CD4-positive, alpha-beta memory T cell (primary cell): ENCODE results near the gene PDIA5. TPM values are rescaled to one million over a fixed set of nuclear protein-coding genes. Genes with fewer than 3 reads are reported as not detected.
A peak's percentile ranks its signal among the peaks of the same experiment; 100 is the strongest.

Experiments
- CTCF ChIA-PET: fragments of 350-600 bp; sonication (Branson Sonifier 250); formaldehyde crosslinking; loops from one replicate; lab custom pipeline; 2021; ENCODE audit warnings: inconsistent platforms; ENCODE audit not compliant: partially characterized antibody; lab: Charles Lee
- POLR2A ChIA-PET: fragments of 350-600 bp; sonication (Branson Sonifier 250); formaldehyde crosslinking; loops from one replicate; lab custom pipeline; 2021; ENCODE audit not compliant: partially characterized antibody; lab: Charles Lee
- DNase-seq, 5 donors: peaks; one replicate each; pipeline versions ENCODE4 v3.0.0 to v3.0.0-alpha.2; 2020 to 2022; ENCODE audit warnings: mixed read lengths in 1 of 5
- H3K27ac ChIP-seq: one replicate; pipeline ENCODE4 v1.7.0; 2013; ENCODE audit warnings: low read depth, low read length
- H3K27me3 ChIP-seq: 2 replicates; pipeline ENCODE4 v1.7.0; 2013; ENCODE audit warnings: mild to moderate bottlenecking, low read length, moderate library complexity; ENCODE audit not compliant: insufficient read depth
- H3K36me3 ChIP-seq: 2 replicates; pipeline ENCODE4 v1.7.0; 2013; ENCODE audit warnings: mild to moderate bottlenecking, low read length, moderate library complexity; ENCODE audit not compliant: insufficient read depth
- H3K4me1 ChIP-seq: 2 replicates; pipeline ENCODE4 v1.7.0; 2013; ENCODE audit warnings: mild to moderate bottlenecking, low read length, moderate library complexity; ENCODE audit not compliant: insufficient read depth
- H3K4me3 ChIP-seq, 2 donors: one replicate each; pipeline ENCODE4 v1.7.0; 2013; ENCODE audit warnings: low read length in 2 of 2, mild to moderate bottlenecking in 1 of 2
- H3K9me3 ChIP-seq, 2 donors: one replicate each; pipeline ENCODE4 v1.7.0; 2013; ENCODE audit warnings: low read length in 2 of 2, control low read depth in 1 of 2; ENCODE audit not compliant: control insufficient read depth in 1 of 2
- H3K27ac Mint-ChIP-seq, 7 donors: one replicate each; pipeline ENCODE4 v1.8.0; 2020 to 2021; ENCODE audit warnings: mixed read lengths in 7 of 7, mild to moderate bottlenecking in 6 of 7, inconsistent platforms in 3 of 7, moderate library complexity in 3 of 7
- H3K27me3 Mint-ChIP-seq, 2 donors: one replicate each; pipeline ENCODE4 v1.8.0; 2020 to 2021; ENCODE audit warnings: mixed read lengths in 2 of 2
- H3K36me3 Mint-ChIP-seq, 2 donors: one replicate each; pipeline ENCODE4 v1.8.0; 2020 to 2021; ENCODE audit warnings: mixed read lengths in 2 of 2, inconsistent platforms in 1 of 2, mild to moderate bottlenecking in 1 of 2
- H3K4me1 Mint-ChIP-seq, 4 donors: one replicate each; pipeline ENCODE4 v1.8.0; 2020 to 2021; ENCODE audit warnings: mixed read lengths in 4 of 4, mild to moderate bottlenecking in 1 of 4
- H3K4me3 Mint-ChIP-seq, 8 donors: one replicate each; pipeline ENCODE4 v1.8.0; 2020 to 2021; ENCODE audit warnings: mixed read lengths in 8 of 8, mild to moderate bottlenecking in 7 of 8, moderate library complexity in 6 of 8, inconsistent platforms in 3 of 8
- H3K9me3 Mint-ChIP-seq, 8 donors: one replicate each; pipeline ENCODE4 v1.8.0; 2020 to 2021; ENCODE audit warnings: mixed read lengths in 8 of 8, mild to moderate bottlenecking in 5 of 8, inconsistent platforms in 3 of 8, moderate library complexity in 1 of 8
- intact Hi-C: fragments of 100-400 bp; cut with micrococcal nuclease; formaldehyde crosslinking; loops from one replicate; pipeline ENCODE4 v1.15.1; 2023
- polyA plus RNA-seq, 2 donors: library from polyadenylated mRNA; unstranded; fragments of 300-500 nt; fragmentation: Illumina TruSeq; gene quantifications; one replicate each; pipeline ENCODE4 v1.2.3, GENCODE V29; 2021
- total RNA-seq, 2 experiments: library from RNA; stranded (reverse); gene quantifications; one replicate each; pipeline ENCODE4 v1.2.3, GENCODE V29; 2021

PDIA5 gene
- total and polyA plus RNA-seq, 4 experiments from 2014 or later = 3.0 to 7.0 (median 5.6) TPM

DNA sequence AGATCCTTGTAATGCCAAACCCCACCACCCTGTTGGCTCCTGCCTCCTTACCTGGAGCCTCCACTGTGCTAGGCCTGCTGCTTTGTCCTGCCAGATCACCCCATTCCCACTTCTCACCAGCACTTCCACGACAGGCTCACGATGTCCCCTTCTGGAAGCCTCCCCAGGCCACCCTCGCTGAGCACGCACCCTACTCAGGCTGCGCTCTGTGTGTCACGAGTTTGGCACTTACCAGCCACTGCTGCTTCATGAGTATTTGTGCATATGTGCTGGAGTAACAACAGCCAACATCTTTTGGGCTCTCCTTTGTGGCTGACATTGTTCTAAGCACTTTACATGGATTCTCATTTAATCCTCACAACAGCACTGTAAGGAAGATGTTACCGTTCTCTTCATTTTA is 58.1 kb downstream of the PDIA5 start:
- DNase-seq = no peak
- Histone ChIP-seq H3K4me3 (no peak overlapping the region), H3K36me3 (peaks cover 3% of the 10 kb centered on the region), H3K9me3 (no peaks in the 10 kb centered on the region), H3K27me3 (no peaks in the 10 kb centered on the region), H3K27ac (no peak overlapping the region), H3K4me1 (no peaks in the 10 kb centered on the region)
- no peak overlapping the region for H3K4me3 Mint-ChIP-seq
- H3K27ac Mint-ChIP-seq = peak overlapping the region in 1 of 7 donors; percentile 22
- POLR2A ChIA-PET = no interaction called here
- H3K36me3 Mint-ChIP-seq = peaks cover 40 to 43% of the 10 kb centered on the region in 2 donors
- H3K9me3 Mint-ChIP-seq = no peaks in the 10 kb centered on the region
- intact Hi-C loops = no loop called here
- no peaks in the 10 kb centered on the region for H3K4me1 Mint-ChIP-seq
- CTCF ChIA-PET = no interaction called here
- H3K27me3 Mint-ChIP-seq = no peaks in the 10 kb centered on the region

DNA sequence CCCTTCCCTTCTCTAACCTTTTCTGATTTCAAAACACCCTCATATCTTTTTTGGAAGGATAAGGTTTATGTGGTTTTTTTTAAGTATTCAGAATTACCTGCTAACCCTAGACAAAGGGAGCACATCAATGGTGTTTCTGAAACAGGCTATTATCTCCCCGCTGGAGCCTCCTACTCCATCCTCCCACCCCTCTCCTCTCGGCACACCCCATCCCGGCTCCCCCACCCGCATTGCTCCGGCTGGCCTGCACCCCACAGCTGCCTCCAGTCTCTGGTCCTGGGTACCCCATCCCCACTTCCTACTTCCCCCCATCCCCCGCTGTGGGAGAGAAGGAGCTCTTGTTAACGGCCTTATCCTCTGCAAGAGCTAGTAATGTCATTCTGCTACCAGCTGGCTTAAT is 59.2 kb downstream of the PDIA5 start:
- Histone ChIP-seq H3K4me3 (no peak overlapping the region), H3K4me1 (no peaks in the 10 kb centered on the region), H3K27me3 (no peaks in the 10 kb centered on the region), H3K36me3 (peaks cover 3% of the 10 kb centered on the region), H3K9me3 (no peaks in the 10 kb centered on the region), H3K27ac (no peak overlapping the region)
- no peaks in the 10 kb centered on the region for H3K9me3 Mint-ChIP-seq
- H3K27me3 Mint-ChIP-seq = no peaks in the 10 kb centered on the region
- H3K27ac Mint-ChIP-seq = no peak overlapping the region
- intact Hi-C loops = no loop called here
- no peak for DNase-seq
- peaks cover 38% of the 10 kb centered on the region in 2 donors for H3K36me3 Mint-ChIP-seq
- POLR2A ChIA-PET = no interaction called here
- no peak overlapping the region for H3K4me3 Mint-ChIP-seq
- CTCF ChIA-PET = interaction anchor here (0.7 to 1.5 kb wide), 2 partner anchors 7 to 8 kb away, joined by 3 to 4 read pairs; no protein-coding TSS in a partner anchor
- no peaks in the 10 kb centered on the region for H3K4me1 Mint-ChIP-seq

DNA sequence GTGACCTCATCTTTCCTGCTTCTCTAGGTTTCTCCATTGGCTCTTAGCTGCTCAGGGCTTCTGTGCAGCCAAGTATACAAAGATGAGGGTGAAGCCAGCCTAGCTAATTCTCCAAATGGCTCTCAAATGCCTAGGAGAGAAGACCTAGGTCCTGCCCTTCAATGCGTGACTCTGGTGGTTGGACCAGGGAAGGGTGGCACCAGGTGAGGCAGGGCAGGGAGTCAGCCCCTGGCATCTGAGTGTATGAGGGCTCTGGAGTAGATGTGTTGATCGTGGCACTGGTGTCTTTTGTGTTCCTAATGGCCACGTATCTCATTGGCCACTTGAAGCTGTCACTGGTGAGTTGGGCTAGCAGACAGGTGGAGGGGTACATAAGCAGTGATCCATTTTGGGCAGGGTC is 59.8 kb downstream of the PDIA5 start:
- DNase-seq = no peak
- Mint-ChIP-seq H3K27me3 (no peaks in the 10 kb centered on the region), H3K27ac (peak overlapping the region in 1 of 7 donors; percentile 11), H3K4me3 (no peak overlapping the region), H3K36me3 (peaks cover 36 to 41% of the 10 kb centered on the region in 2 donors), H3K4me1 (no peaks in the 10 kb centered on the region), H3K9me3 (no peaks in the 10 kb centered on the region)
- intact Hi-C loops = no loop called here
- peaks cover 3% of the 10 kb centered on the region for H3K36me3 ChIP-seq
- H3K27me3 ChIP-seq = no peaks in the 10 kb centered on the region
- H3K27ac ChIP-seq = no peak overlapping the region
- H3K4me1 ChIP-seq = no peaks in the 10 kb centered on the region
- H3K4me3 ChIP-seq = no peak overlapping the region
- ChIA-PET CTCF (interaction anchor here (0.7 to 1.5 kb wide), 2 partner anchors 8 to 9 kb away, joined by 3 to 4 read pairs; no protein-coding TSS in a partner anchor), POLR2A (no interaction called here)
- no peaks in the 10 kb centered on the region for H3K9me3 ChIP-seq

DNA sequence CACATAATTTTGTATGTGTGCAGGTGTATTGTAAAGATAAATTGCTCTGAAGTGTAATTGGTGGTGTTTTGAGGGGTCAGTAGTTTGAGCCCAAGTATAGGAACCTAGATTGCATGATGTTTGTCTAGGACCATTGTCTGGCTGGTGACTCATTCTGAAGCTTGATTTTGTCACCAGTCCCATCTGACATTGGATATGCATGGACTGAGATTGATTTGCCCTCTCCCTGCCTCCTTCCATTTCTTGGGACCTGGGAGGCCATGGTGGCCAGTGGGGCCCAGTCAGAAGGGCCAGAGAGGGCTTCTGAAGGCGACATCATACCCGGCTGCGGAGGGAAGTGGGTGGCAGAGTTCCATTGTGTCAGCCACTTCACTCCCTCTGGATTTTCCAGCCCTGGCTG is 62.3 kb downstream of the PDIA5 start:
- CTCF ChIA-PET = no interaction called here
- Mint-ChIP-seq H3K36me3 (peaks cover 34 to 47% of the 10 kb centered on the region in 2 donors), H3K27ac (no peak overlapping the region), H3K4me1 (no peaks in the 10 kb centered on the region), H3K27me3 (no peaks in the 10 kb centered on the region), H3K4me3 (no peak overlapping the region), H3K9me3 (no peaks in the 10 kb centered on the region)
- Histone ChIP-seq H3K27me3 (no peaks in the 10 kb centered on the region), H3K36me3 (peaks cover 5% of the 10 kb centered on the region), H3K4me1 (no peaks in the 10 kb centered on the region), H3K4me3 (no peak overlapping the region), H3K9me3 (no peaks in the 10 kb centered on the region), H3K27ac (no peak overlapping the region)
- intact Hi-C loops = no loop called here
- POLR2A ChIA-PET = no interaction called here
- DNase-seq = no peak

DNA sequence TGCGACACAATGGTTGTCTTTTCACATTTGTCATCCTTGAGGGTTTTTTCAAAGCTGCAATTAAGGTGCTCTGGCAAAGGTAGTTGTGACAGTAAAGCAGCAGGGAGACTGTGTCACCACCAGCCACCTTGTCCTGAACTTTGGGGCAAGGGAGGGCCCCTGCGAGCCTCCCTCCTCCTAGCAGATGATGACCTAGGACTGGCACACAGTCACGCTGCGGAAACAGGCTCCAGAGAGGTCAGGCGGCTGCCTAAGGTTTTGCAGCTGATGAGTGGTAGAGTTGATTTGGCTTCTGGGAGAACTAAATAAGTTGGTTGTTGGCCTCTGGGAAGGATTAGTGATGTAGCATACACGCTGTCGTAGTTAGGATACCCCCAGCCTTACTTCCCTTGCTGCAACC is 62.7 kb downstream of the PDIA5 start:
- DNase-seq = no peak
- no peaks in the 10 kb centered on the region for H3K4me1 ChIP-seq
- H3K27me3 Mint-ChIP-seq = no peaks in the 10 kb centered on the region
- H3K4me1 Mint-ChIP-seq = no peaks in the 10 kb centered on the region
- intact Hi-C loops = no loop called here
- ChIA-PET CTCF (interaction anchor here (1.5 kb wide), 1 partner anchor 14 kb away, joined by 3 read pairs; no protein-coding TSS in a partner anchor), POLR2A (no interaction called here)
- H3K36me3 Mint-ChIP-seq = peaks cover 29 to 47% of the 10 kb centered on the region in 2 donors
- H3K27me3 ChIP-seq = no peaks in the 10 kb centered on the region
- H3K9me3 ChIP-seq = no peaks in the 10 kb centered on the region
- no peaks in the 10 kb centered on the region for H3K9me3 Mint-ChIP-seq
- no peak overlapping the region for H3K4me3 ChIP-seq
- H3K27ac ChIP-seq = no peak overlapping the region
- no peak overlapping the region for H3K4me3 Mint-ChIP-seq
- H3K36me3 ChIP-seq = peaks cover 5% of the 10 kb centered on the region
- H3K27ac Mint-ChIP-seq = no peak overlapping the region

DNA sequence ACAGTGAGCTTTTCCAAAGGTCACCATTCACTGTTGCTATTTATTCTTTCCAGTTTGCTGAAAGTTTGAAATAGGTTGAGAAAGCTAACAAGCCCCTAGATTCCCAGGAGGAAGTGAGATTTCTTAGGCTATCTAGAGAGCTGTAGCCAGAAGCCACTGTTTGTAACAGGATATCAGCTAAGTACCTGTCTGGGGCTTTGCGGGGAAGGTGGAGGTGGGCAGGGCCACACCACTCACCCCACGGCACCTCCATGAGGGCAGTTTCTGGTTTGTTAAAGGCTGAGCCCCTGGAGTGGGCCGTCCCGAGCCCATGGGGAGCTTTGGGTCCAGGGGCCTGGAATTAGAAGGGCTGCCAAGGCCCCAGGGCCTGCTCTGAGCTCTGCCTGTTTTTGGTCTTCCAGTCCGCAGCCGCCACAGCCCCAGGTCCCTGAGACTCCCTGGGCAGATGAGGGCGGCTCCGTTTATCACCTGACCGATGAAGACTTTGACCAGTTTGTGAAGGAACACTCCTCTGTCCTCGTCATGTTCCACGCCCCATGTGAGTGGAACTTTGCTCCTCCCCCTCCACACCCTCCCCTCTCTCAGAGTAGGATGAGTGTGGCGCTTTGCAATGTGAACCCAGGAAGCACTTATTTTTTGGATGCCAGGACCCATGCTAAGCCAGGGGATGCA is 63.4 kb downstream of the PDIA5 start:
- no peaks in the 10 kb centered on the region for H3K9me3 Mint-ChIP-seq
- no peaks in the 10 kb centered on the region for H3K4me1 ChIP-seq
- no peak overlapping the region for H3K4me3 Mint-ChIP-seq
- intact Hi-C loops = no loop called here
- H3K27ac Mint-ChIP-seq = peak overlapping the region in 1 of 7 donors; percentile 1
- H3K27me3 Mint-ChIP-seq = no peaks in the 10 kb centered on the region
- H3K27ac ChIP-seq = no peak overlapping the region
- no peaks in the 10 kb centered on the region for H3K27me3 ChIP-seq
- CTCF ChIA-PET = interaction anchor here (1.5 kb wide), 1 partner anchor 13 kb away, joined by 3 read pairs; no protein-coding TSS in a partner anchor
- H3K4me1 Mint-ChIP-seq = no peaks in the 10 kb centered on the region
- DNase-seq = no peak
- H3K36me3 Mint-ChIP-seq = peaks cover 23 to 43% of the 10 kb centered on the region in 2 donors
- POLR2A ChIA-PET = no interaction called here
- peaks cover 5% of the 10 kb centered on the region for H3K36me3 ChIP-seq
- H3K4me3 ChIP-seq = no peak overlapping the region
- no peaks in the 10 kb centered on the region for H3K9me3 ChIP-seq

DNA sequence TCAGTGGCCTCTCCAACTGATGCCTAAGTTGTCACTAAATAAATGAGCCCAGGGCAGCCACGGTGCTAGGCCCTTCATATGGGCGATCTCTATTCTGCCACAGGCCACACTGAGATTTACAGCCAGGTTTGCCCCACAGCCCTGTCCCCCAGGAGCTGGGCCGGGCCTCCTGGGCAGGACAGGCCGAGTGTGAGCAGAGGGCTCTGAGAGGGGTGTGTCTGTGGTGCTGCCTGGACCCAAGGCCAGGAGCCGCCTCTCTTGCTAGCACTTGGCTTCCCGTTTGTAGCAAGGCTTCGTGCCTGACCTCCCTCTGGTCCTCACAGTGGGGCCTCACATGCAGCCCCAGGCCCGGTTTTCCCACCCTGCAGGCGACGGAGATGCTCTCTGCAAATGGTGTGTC is 67.8 kb downstream of the PDIA5 start:
- intact Hi-C loops = no loop called here
- Histone ChIP-seq H3K36me3 (peaks cover 5% of the 10 kb centered on the region), H3K27ac (no peak overlapping the region), H3K4me3 (no peak overlapping the region), H3K27me3 (no peaks in the 10 kb centered on the region), H3K4me1 (no peaks in the 10 kb centered on the region), H3K9me3 (no peaks in the 10 kb centered on the region)
- no peak overlapping the region for H3K27ac Mint-ChIP-seq
- DNase-seq = no peak
- H3K36me3 Mint-ChIP-seq = peaks cover 9 to 30% of the 10 kb centered on the region in 2 donors
- ChIA-PET CTCF (no interaction called here), POLR2A (no interaction called here)
- H3K4me3 Mint-ChIP-seq = no peak overlapping the region
- H3K27me3 Mint-ChIP-seq = no peaks in the 10 kb centered on the region
- H3K9me3 Mint-ChIP-seq = no peaks in the 10 kb centered on the region
- no peaks in the 10 kb centered on the region for H3K4me1 Mint-ChIP-seq
